HG03097 (cell line): ENCODE results near the gene LY6G6D.

Experiments used
- ATAC-seq: cut with Tn5 transposase; IDR thresholded peaks from one replicate; pipeline ENCODE4 v1.9.1; 2021; ENCODE audit not compliant: unreplicated experiment, low FRiP score

LY6G6D gene

GRCh38 chr6:31733734-31734133, 18.6 kb downstream of the LY6G6D start:
- ATAC-seq: no peak

GRCh38 chr6:31734247-31734820, 19.2 kb downstream of the LY6G6D start:
- no peak for ATAC-seq

GRCh38 chr6:31734821-31735406, 19.8 kb downstream of the LY6G6D start:
- ATAC-seq: no peak

- ATAC-seq: no peak
Observed at GRCh38 chr6:31736021-31736767, 21.0 kb downstream of the LY6G6D start, which contains the start of gene CLIC1. Gene CLIC1 (minus strand): TSS chr6:31736530. CDS start chr6:31736300, 230 bp downstream.

GRCh38 chr6:31736768-31737314, 21.7 kb downstream of the LY6G6D start:
- no peak for ATAC-seq

- no peak for ATAC-seq
Observed at GRCh38 chr6:31737315-31737990, 22.3 kb downstream of the LY6G6D start.

- ATAC-seq: no peak
Observed at GRCh38 chr6:31737991-31738979, 23.1 kb downstream of the LY6G6D start.

GRCh38 chr6:31739639-31740396, 24.7 kb downstream of the LY6G6D start, which contains the start of gene MSH5:
Gene MSH5 (plus strand): TSS chr6:31740005. CDS start chr6:31740467, 462 bp downstream.
- peak; percentile 57 for ATAC-seq

GRCh38 chr6:31740397-31741223, 25.5 kb downstream of the LY6G6D start:
- ATAC-seq: peak; percentile 2

GRCh38 chr6:31741815-31742214, 26.7 kb downstream of the LY6G6D start:
- no peak for ATAC-seq

GRCh38 chr6:31742894-31743293, 27.7 kb downstream of the LY6G6D start:
- no peak for ATAC-seq

- no peak for ATAC-seq
Observed at GRCh38 chr6:31744422-31744821, 29.3 kb downstream of the LY6G6D start.

- no peak for ATAC-seq
Observed at GRCh38 chr6:31749301-31750036, 34.3 kb downstream of the LY6G6D start.

GRCh38 chr6:31750411-31751022, 35.4 kb downstream of the LY6G6D start:
- ATAC-seq: no peak

GRCh38 chr6:31752739-31753319, 37.7 kb downstream of the LY6G6D start:
- no peak for ATAC-seq

GRCh38 chr6:31758281-31758680, 43.1 kb downstream of the LY6G6D start:
- no peak for ATAC-seq

GRCh38 chr6:31760790-31761189, 45.6 kb downstream of the LY6G6D start:
- ATAC-seq: no peak
